ENCODE measurements around the gene AEBP1. TPM values are rescaled to one million over a fixed set of nuclear protein-coding genes. Genes with fewer than 3 reads are reported as not detected.
A peak's percentile ranks its signal among the peaks of the same experiment; 100 is the strongest.
"Not testable (repeated sequence)": the region's sequence is repeated elsewhere in the genome, so short reads cannot be mapped to it uniquely, and the experiment has no call there.

Gene AEBP1
- polyA plus RNA-seq, 10 donors: 58.9 to 135 (median 84.9) TPM

DNA sequence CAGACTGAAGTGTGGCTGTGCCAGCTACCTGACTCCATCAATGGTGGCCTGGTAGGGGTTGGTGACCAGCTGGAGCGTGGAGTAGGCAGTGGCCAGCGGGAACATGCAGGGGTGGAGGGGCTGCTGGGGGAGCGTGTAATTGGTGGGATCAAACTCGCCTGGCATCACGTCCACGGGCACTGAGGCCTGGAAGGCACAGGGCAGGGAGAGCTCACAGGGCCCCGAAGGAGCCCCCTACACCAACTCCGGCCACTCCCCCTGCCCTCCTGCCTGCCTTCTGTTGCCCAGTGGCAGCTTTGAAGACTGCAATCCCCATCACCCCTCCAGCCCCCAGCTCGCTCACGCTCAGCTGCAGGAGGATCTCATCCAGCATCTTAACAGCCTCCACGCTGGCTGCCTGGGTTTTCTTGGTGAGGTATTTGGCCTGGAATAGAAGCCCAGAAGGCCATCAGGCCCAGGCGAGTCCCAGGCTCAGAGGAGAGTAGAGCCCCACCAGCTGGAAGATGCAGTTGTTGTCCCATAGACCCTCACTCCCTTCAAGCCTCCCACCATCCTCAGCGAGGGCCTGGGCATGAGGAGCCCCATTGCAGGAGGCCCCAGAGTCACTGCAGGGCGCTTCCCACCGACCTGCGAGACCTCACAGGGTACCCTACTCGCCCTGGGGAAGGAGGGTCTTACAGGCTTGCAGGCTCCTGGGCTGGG lies 12.1 kb downstream of the AEBP1 start:
- no peak for DNase-seq

DNA sequence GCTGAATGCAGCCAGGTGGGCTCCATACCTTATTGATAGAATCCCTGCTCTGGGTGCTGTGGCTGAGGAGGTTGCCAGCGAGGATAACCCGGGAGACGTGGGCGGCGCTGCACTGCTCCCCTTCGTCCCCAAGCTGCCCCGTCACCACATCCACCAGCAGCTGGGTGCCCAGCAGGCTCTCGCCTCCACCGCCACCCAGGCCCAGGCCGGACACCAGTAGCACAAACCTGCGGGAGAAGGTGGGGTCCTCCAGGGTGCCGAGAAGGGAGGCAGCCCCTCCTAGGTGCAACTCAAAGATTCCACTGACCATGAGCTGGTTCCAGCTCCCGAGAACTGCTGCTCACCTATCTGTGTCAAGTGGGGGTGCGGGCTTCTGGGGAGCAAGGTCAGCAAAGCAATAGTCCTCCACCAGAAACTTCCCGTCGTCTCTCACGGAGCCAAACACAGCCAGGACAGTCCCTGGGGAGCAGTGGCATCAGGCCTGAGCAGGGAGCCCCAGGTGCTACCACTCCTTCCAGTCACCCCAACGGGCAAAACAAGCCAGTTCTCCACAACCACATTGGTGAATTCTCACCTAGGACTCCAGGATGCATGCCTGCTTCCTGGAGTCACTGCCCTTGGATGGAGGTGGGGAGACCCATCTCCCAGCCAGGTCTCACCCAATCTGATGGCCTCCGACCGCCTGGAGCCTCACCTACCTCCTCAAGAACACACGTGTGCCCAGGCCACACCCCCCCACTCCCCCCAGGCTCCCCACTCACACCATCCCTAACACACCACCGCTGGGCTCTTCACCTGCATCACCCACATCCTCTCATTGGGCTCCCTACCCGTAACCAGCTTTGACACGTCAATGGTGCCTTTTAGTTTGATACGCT lies 12.9 kb downstream of the AEBP1 start:
- DNase-seq: no peak

DNA sequence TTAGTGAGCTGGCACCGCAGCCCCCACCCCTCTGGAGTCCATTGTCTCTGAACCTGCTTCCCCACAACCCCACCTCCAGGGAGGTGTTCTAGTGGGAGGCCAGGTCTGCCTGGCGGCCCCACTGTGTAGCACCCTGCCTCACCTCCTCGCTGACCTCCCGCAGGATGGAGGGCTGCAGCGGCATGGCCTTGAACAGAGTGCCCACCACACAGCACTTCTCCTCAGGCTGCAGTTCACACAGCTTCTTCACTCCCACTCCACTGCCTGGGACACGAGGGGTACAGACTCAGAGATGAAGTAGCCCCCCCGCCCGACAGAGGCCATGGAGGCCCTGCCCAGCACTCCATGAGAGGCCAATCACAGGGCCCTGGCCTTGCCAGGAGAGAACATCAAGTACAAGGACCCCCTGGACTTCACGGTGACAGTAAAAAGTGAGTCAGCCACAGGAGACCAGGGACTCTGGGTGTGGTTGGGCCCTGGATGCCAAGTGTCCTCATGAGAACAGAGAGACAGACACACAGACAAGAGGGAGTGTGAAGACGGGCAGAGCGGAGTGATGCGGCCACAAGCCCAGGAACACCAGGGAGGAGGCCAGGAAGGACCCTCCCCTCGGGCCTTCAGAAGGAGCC lies 13.8 kb downstream of the AEBP1 start:
- no peak for DNase-seq

DNA sequence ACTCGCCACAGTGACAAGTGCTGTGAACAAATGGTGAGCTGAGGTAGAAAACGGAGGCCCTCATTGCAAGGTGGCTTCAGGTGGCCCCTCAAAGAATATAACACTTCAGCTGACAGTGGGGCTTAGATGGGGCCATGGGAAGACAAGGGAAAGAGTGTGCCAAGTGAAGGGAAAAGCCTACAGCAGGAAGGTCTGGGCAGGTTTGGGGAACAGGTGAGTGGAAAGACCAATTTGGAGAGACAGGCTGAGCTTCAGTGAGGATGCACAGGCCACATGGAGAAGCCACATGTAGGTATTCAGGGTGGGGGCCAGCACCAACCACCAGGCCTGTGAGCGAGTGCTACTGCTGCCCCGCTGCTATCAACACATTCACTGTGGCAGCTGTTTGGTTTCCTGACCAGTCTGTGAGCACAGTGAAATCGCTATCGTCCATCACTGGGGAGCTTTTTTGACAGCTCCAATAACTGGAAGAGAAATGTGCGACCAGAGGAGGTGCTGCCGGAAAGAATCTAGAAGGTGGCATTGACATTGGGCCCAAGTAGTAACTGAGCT lies 15.8 kb downstream of the AEBP1 start:
- no peak for DNase-seq

DNA sequence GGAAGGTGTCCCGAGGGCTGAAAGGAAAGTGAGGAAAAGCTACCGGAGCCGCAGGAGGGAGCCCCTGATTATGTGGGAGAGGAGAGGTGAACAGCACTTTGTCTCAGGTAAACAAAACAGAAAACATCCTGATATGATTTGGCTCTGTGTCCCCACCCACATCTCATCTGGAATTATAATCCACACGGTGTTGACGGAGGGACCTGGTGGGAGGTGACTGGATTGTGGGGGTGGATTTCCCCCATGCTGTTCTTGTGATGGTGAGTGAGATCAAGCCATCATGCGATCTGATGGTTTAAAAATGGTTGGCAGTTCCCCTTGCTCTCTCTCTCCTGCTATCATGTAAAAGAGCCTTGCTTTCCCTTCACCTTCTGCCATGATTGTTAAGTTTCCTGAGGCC lies 16.2 kb downstream of the AEBP1 start:
- no peak for DNase-seq

DNA sequence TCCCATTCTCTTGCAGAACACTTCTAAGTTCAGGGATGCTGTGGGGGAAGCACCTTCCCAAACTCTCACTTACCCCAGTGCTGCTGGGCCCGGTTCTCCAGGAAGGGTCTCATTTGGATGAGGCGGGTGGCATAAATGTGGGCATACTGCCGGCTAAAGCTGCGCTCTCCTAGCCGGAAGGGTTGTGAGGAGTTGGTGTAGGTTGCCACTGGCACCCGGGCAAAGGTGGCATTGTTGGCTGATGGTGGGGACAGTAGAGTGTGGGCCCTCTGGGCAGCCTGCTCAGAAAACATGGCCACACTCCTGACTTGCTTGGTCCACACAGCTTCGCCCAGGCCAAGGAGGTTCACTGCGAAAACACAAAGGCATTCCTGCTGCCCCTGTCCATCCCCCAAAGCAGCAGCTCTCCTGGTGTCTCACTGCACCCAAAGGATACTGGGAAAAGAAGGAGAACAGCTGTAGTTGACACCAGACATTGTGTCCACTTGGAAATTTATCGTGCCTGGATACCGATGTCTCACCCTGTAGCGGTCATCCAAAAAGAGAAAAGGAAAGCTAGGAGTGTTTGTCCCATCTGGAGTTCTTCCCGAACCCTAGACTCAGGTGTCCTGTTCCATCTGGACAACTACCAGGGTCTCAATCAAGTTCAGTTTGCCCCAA lies 17.7 kb downstream of the AEBP1 start:
- DNase-seq: no peak

DNA sequence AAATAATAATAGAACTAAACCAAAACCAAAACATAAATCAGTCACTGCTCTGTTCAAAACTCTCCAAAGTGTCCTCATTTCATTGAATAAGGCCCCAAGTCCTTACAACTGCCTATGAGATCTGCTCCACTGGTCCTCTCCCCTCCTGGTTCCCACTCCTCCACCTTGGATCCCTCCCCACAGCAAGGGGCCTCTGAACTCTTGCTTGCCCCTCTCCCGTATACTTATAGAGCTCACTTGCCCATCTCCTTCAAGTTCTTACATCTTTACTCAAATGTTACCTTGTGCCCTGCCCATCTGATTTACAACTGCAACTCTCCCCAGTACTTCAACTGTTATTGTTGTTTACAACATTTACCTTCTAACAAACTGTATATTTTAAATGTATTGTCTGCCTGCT lies 18.4 kb downstream of the AEBP1 start:
- no peak for DNase-seq

DNA sequence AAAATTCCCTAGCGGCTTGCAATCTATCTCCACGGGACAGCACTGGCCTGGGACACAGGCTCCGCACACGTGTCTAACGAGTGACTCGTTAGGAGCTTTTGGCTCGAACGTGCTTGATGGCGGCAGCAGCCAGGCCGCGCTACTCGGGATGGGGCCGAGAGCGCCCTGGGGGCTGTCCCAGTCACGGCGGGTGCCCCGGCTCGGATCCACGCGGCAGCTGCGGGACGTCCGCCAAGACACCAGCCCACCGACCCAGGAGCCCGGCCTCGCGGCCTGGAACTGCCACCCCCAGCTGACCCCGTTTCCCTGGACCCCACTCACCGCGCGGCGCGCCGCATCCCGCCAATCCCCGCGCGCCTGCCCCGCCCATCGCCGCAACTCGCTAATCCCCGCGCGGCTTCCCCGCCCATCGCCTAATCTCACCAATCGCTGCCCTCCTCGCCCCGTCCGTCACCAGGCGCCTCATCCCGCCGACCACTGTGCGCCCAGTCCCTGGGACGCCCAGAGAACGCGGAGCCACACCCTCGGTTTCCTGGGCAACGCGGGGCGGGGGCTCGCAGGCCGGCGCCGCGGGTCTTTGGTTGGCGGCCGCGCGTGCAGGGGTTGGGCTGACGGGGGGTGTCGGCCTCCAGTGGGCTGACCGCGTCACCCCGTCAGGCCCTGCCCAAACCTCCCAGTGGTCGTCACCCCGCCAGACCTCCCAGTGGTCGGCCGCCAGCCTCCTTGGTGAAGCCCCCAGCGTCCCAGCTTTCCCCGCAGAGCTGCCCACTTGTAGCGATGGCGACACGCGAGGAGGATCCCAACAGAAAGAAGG lies 19.3 kb downstream of the AEBP1 start, which contains the start of gene POLD2:
Gene POLD2, minus strand, starts transcription at position 359 of the 814 bp plus-strand sequence. CDS start 1,495 bp downstream, outside the sequence.
- DNase-seq: peak; percentile 97 to 100 (median 98)

DNA sequence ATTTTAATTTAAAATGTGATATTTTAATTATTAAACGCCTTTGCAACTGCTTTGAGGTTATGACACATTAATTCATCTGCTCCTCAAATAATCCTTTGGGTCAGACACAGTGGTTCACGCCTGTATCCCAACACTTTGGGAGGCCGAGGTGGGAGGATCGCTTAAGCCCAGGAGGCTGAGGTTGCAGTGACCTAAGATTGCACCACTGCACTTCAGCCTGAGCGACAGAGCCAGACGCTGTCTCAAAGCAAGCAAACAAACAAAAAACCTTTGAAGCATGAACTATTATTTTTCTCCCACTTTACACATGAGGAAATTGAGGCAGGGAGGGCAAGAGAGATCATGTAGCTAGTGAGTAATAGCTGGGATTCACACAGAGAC lies 20.7 kb downstream of the AEBP1 start:
- DNase-seq: no peak

DNA sequence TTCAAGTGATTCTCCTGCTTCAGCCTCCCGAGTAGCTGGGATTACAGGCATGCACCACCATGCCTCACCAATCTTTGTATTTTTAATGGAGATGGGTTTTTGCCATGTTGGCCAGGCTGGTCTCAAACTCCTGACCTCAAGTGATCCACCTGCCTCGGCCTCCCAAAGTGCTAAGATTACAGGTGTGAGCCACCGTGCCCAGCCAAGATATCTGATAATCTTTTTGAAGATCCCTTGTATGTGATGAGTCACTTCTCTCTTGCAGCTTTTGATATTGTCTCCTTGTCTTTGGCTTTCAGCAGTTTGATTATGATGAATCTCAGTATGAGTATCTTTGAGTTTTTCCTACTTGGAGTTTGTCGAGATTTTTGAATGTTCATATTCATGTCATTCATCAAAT lies 22.4 kb downstream of the AEBP1 start:
- DNase-seq: not testable (repeated sequence)

DNA sequence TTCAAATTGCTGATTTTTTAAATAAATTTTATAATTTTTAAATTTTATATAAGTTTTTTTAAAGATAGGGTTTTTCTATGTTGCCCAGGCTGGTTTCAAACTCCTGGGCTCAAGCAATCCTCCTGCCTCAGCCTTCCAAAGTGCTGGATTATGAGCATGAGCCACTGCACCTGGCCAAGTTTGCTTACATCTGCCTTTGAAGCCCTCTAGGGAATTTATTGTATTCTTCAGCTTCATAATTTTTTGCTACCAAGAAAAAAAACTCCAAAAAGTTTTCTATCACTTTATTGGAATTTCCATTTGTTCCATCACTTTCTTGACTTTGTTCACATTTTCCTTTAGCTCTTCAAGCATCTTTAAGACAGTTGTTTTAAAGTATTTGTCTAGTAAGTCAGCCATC lies 23.0 kb downstream of the AEBP1 start:
- no peak for DNase-seq

DNA sequence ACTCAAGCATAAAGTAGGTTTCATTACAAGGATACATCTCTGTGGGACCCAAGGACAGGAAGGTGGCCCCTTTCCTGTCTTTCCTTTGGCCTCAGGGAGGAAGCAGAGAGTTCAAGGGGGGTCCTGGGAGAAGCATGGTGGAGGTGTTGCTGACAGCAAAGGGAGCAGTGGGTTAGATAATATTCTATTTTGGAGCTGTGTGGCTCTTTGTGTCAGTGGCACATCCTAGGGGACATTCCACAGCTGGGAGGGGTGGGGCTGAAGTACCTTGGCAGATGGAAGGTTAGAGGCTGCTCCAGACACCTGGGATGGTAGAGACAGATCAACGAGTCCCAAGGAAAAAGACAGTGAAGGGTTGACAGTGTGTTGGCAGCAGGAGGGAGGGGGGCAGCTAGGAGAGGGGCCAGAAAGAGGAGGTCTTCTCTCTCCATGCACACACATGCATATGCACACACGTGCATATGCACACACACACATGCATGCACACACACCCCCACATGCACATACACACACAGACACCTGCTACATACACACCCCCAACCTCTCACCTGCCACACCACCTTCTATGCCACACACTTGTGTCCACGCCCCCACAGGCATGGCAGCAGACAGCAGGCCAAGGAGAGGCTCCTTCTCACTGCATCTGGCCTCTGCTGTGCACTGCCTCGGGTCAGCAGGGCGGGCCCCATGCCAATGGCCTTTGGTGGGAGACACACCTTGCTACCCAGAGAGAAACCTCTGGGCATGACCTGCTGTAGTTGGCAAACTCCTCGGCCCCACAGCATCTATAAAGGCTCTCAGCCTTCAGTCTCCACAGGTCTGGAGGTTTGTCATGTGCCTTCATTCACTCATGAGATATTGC lies 24.8 kb downstream of the AEBP1 start:
- no peak for DNase-seq

DNA sequence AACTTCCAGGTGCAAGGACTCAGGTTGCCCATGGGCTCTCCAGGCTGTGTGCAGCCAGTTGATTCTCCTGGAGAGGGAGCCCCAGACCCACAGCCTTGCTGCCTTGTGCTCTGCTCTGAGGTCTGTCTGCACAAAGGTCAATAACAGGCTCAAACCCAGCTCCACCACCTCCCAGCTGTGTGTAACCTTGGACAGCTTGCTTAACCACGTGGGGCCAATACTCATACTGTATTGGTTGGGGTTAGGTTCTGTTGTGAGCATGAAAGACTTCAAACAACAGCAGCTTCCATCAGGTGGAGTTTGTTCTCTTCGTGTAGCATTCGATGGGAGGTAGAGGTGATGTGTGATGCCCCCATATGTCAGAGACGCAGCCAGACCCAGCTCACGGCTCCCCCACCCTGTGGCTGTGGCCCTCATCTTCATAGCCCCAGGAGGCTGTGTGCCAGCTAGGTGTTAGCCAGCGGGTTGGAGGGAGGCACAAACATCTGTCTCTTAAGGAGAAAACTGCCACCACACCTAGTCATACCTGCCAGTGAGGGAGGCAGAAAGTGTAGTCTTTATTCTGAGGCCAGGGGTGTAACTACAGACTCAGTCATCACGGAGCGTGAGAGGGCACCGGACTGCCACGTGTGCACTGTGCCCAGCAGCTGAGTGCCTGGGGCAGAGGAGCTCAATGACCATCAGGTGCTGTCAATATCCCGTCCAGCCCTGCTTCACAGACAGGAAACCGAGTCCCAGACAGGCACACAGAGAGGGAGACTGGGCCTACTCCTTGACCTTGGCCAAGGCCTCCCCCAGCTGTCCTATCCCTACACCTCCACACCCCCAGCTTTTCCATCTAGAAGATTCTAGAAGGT lies 27.3 kb downstream of the AEBP1 start:
- no peak for DNase-seq

DNA sequence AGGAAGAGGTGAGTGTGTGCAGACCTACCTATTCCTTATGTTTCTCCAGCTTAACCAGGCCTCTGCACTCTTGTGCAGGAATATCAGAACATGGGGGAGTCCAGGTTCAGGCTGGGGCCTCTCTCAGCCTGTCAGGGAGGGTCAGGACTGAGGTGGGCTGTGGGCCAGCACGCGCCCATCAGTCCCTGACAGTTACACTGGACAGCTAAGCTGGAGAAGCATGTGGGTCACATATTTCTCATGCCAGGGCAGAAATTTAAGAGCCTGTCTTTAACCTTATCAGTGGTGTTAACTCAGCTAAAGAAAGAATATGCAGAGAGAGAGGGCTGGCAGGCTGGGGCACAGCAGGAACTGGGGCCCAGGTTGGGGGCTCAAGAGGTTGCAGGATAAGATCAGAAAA lies 27.9 kb downstream of the AEBP1 start:
- DNase-seq: no peak

DNA sequence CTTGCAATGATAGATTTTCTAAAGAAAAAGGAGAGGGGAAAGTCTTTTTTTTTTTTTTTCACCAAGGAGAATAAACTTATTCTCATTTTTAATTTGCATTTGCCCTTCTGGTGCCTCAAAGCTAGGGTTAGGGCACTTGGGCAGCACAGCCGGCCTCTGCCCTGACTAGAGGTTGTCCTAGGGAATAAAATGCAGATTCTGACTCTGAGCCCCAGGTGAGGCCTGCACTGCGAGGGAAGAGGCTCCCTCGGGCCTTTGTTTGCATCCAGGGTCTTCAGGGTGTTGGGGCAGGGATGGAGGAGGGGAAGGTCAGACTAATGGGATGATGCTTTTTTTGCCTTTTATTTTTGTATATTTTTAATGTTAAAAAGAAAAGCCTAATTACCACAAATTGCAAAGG lies 29.1 kb downstream of the AEBP1 start:
- DNase-seq: no peak

DNA sequence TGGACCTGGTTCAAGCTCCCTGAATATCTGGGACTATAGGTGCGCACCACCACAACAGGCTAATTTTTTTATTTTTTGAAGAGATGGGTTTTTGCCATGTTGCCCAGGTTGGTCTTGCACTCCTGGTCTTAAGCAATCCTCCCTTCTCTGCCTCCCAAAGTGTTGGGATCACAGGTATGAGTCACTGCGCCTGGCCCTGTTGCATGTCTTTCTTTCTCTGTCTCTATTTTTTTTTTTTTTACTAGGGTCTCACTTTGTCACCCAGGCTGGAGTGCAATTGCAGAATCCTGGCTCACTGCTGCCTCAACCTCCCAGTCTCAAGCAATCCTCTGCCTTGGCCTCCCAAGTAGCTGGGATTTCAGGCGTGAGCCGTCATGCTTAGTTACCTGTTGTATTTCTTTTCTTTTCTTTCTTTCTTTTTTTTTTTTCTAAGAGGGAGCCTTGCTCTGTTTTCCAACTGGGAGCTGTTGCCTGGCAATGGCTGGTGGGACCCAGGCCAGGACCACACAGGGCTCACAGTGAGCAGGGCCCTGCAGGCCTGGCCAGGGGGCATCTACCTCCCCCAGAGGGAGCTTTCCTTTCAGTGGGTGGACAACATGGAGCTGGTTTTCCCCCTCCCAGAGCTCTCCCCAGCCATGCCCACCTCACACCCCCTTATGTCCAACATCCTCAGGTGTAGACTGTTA lies 30.9 kb downstream of the AEBP1 start:
- no peak for DNase-seq

DNA sequence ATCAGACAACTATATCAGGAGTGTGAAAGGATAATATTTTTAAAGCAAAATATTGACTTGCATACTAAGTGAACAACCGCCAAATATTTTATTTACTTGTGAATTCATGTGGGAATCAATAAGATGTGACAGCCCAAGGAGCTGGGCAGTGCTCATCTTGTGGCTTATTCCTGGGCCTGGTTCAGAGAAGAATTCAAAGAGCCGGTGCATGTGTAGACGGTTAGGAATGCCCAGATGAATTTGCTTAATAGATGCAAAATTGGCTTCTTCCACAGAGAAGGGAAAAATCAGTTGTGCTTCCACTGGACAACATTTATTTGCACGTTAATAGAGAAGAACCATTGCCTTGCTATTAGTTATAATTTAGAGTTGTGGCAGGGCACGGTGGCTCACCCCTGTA lies 32.6 kb downstream of the AEBP1 start:
- DNase-seq: no peak

DNA sequence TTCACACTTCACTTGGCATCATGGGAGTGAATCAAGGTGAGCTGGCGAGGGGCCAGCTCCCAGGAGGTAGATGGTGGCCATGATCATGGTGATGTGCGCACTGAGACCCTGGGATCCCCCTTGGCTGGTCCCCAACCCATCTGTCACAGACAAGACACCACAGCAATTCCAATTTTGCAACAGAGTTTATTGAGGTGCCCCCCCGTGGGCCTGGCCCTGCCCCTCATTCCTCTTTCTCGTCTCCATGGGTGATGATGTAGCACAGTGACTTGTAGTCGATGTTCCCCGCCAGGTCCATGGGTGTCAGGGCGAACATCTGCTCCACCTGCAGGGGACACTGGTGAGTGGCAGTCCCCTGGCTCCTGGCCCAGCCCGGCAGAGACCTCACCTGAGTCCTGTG lies 34.6 kb downstream of the AEBP1 start:
- DNase-seq: no peak
